ENCODE measurements around the gene UNC5C.

UNC5C gene

GRCh38 chr4:95217197-95217596 is 331.6 kb downstream of the UNC5C start:
- TF ChIP-seq CTCF (conservative IDR thresholded peaks at IDR 0.05; ENCODE audit: control insufficient read depth, insufficient read depth, low read depth, low read length) = no peak
- H3K4me3 ChIP-seq (ENCODE audit: control insufficient read depth, low read depth, low read length) = no peak overlapping the region
- no peak for DNase-seq (ENCODE audit: low read depth)

GRCh38 chr4:95216636-95217035 is 332.1 kb downstream of the UNC5C start:
- H3K4me3 ChIP-seq (ENCODE audit: control insufficient read depth, low read depth, low read length) = no peak overlapping the region
- no peak for TF ChIP-seq CTCF (conservative IDR thresholded peaks at IDR 0.05; ENCODE audit: control insufficient read depth, insufficient read depth, low read depth, low read length)
- DNase-seq (ENCODE audit: low read depth) = no peak

DNA sequence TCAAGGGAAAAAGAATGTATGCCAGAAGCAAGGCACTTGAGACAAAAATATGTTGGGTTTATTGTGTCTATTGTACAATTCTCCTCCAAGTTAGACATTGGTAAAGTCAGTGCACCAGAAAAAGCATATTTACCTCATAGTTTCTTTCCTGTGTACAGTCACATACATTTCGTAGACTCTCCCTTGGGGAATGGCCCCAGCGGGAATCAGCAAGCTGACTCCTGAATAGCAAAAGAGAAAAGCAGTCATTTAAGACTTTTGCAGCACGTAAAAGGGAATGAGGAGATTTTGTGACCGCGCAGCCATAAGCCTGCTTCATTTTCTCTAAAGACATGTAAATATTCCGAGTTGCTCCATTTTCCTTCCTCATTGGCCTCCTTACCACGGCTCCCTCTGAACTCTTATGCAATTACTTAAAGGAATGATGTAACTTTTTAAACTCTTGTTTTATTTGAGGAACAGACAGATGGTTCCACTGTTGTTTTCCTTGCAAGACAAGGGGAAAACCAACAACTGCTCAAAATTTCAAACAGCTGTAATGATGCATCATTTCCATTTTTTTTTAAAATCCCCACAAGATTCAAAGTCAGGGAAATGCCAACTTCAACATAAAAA is 332.7 kb downstream of the UNC5C start:
- no peak for TF ChIP-seq CTCF (conservative IDR thresholded peaks at IDR 0.05; ENCODE audit: control insufficient read depth, insufficient read depth, low read depth, low read length)
- peak; percentile 58 for DNase-seq (ENCODE audit: low read depth)
- H3K4me3 ChIP-seq (ENCODE audit: control insufficient read depth, low read depth, low read length) = no peak overlapping the region

DNA sequence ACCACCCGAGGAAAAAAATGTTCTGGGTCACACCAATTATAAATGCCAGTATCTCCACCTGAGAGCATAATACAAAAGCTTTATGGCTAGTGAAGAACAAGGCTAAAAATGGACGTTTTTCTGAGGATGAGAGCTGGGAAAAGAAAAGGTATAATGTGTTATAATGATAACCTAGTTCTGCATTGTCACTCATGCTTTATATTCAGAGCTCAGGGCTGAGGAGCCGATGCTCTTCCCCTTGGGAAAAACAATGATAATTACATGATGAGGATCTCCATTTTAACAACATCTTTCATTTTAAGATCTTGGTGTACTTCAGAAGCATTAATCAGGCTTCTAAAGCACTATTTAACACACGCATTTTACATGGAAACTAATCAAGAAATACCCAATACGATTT is 333.7 kb downstream of the UNC5C start:
- no peak for TF ChIP-seq CTCF (conservative IDR thresholded peaks at IDR 0.05; ENCODE audit: control insufficient read depth, insufficient read depth, low read depth, low read length)
- no peak overlapping the region for H3K4me3 ChIP-seq (ENCODE audit: control insufficient read depth, low read depth, low read length)
- DNase-seq (ENCODE audit: low read depth) = no peak

GRCh38 chr4:95214408-95214807 is 334.4 kb downstream of the UNC5C start:
- no peak for TF ChIP-seq CTCF (conservative IDR thresholded peaks at IDR 0.05; ENCODE audit: control insufficient read depth, insufficient read depth, low read depth, low read length)
- DNase-seq (ENCODE audit: low read depth) = no peak
- no peak overlapping the region for H3K4me3 ChIP-seq (ENCODE audit: control insufficient read depth, low read depth, low read length)

DNA sequence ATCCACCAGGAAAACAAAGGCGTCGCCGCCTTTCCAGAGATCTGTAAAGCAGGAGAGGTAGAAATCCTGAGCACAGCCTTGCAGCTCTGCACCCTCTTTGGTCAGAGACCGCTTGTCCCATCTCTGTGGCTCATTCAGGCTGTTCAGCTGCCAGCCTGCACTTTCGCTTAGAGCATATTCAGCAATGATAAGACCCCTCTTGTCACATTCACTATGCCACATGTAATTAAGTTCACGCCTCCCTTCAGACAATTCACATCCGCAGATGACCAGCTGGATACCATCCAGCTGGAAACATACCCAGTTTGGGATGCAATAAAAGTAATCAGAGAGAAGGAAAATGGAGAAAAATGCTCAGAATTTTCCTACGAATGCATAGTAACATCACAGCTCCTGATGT is 335.4 kb downstream of the UNC5C start:
- TF ChIP-seq CTCF (conservative IDR thresholded peaks at IDR 0.05; ENCODE audit: control insufficient read depth, insufficient read depth, low read depth, low read length) = no peak
- no peak for DNase-seq (ENCODE audit: low read depth)
- H3K4me3 ChIP-seq (ENCODE audit: control insufficient read depth, low read depth, low read length) = no peak overlapping the region

DNA sequence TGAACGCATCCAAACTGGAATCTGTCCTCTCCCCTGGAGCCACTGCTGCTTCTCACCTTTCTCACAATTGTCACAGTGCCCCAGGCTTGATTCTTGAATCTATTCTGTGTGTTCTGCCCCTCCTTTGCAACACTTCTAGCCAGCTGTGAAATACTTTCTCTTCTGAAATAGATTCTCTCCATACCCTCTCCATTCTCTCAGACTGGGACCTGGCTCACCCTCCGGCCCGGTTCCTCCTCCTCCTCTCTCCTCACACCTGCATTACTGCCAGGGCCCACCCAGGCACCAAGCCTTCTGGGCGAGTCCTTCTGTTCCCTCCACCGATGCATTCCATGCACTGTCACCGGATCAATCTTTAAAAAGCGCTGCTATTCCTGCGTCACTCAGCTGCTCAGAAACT is 336.1 kb downstream of the UNC5C start:
- DNase-seq (ENCODE audit: low read depth) = no peak
- no peak for TF ChIP-seq CTCF (conservative IDR thresholded peaks at IDR 0.05; ENCODE audit: control insufficient read depth, insufficient read depth, low read depth, low read length)
- H3K4me3 ChIP-seq (ENCODE audit: control insufficient read depth, low read depth, low read length) = no peak overlapping the region
